HFF-Myc (cell line): ENCODE data around the gene WDR72.

ENCODE experiments used
- DNase-seq: peaks from one replicate; pipeline ENCODE4 v3.0.0-alpha.2; 2011; ENCODE audit warnings: low read depth; ENCODE audit errors: extremely low read depth
- H3K4me3 ChIP-seq: replicated peaks from 2 replicates; pipeline ENCODE4 v1.5.1; 2011; ENCODE audit warnings: low read depth, mild to moderate bottlenecking, control low read depth, low read length
- CTCF ChIP-seq: IDR thresholded peaks from 2 replicates; pipeline ENCODE4 v1.5.1; 2012; ENCODE audit warnings: mild to moderate bottlenecking, low read depth, low read length, control low read depth; ENCODE audit errors: missing control alignments

WDR72 gene

GRCh38 chr15:53675832-53676231, 83.6 kb downstream of the WDR72 start:
- no peak for DNase-seq
- no peak for TF ChIP-seq CTCF
- no peak overlapping the region for H3K4me3 ChIP-seq

GRCh38 chr15:53671545-53671944, 87.9 kb downstream of the WDR72 start:
- no peak for TF ChIP-seq CTCF
- DNase-seq: no peak
- H3K4me3 ChIP-seq: no peak overlapping the region

GRCh38 chr15:53670701-53671100, 88.8 kb downstream of the WDR72 start:
- H3K4me3 ChIP-seq: no peak overlapping the region
- TF ChIP-seq CTCF: no peak
- DNase-seq: no peak

- no peak overlapping the region for H3K4me3 ChIP-seq
- DNase-seq: no peak
- no peak for TF ChIP-seq CTCF
These were observed 93.5 kb downstream of the WDR72 start for GRCh38 chr15:53665930-53666329.

- no peak for TF ChIP-seq CTCF
- DNase-seq: no peak
- H3K4me3 ChIP-seq: no peak overlapping the region
These were observed 100.5 kb downstream of the WDR72 start for GRCh38 chr15:53658827-53659555.

- no peak for DNase-seq
- no peak for TF ChIP-seq CTCF
These were observed 101.2 kb downstream of the WDR72 start for GRCh38 chr15:53658255-53658654.

GRCh38 chr15:53648934-53649333, 110.5 kb downstream of the WDR72 start:
- TF ChIP-seq CTCF: no peak
- no peak for DNase-seq

More at GRCh38 chr15:53658255-53658654, 101.2 kb downstream of the WDR72 start:
- no peak overlapping the region for H3K4me3 ChIP-seq

More at GRCh38 chr15:53648934-53649333, 110.5 kb downstream of the WDR72 start:
- no peak overlapping the region for H3K4me3 ChIP-seq
